ENCODE measurements around the gene ZNRF3. TPM values are rescaled to one million over a fixed set of nuclear protein-coding genes. Genes with fewer than 3 reads are reported as not detected.

Gene ZNRF3
- polyA plus RNA-seq, 1 donor (not counting 4 experiments of a cell fraction or from before 2014, with no cell fraction given) = 2.6 TPM

- peaks cover 0 to 3% of the 10 kb centered on the region in 2 experiments for H3K36me3 ChIP-seq (ENCODE audit: control insufficient read depth in 2 of 2, extremely low read depth in 1 of 2, insufficient read depth in 2 of 2, low read length in 2 of 2)
- H3K79me2 ChIP-seq (ENCODE audit: control insufficient read depth, insufficient read depth, low read length) = no peaks in the 10 kb centered on the region
- H3K27ac ChIP-seq (ENCODE audit: control insufficient read depth, insufficient read depth, low read length) = no peak overlapping the region
- H3K4me2 ChIP-seq (ENCODE audit: control insufficient read depth, extremely low read depth, insufficient read depth, low read depth, low read length) = no peak overlapping the region
- DNase-seq (ENCODE audit: low read depth, low spot score) = no peak
- H3K9me3 ChIP-seq (ENCODE audit: control insufficient read depth, low read depth, low read length) = no peaks in the 10 kb centered on the region
- no peaks in the 10 kb centered on the region for H3K9me1 ChIP-seq (ENCODE audit: control insufficient read depth, extremely low read depth, insufficient read depth, low read length)
- TF ChIP-seq CTCF (optimal IDR thresholded peaks at IDR 0.05 in 1 of 3, IDR thresholded peaks at IDR 0.05 in 1 of 3, conservative IDR thresholded peaks at IDR 0.05 in 1 of 3; ENCODE audit: extremely low read depth in 1 of 3, insufficient read depth in 2 of 3, low read length in 3 of 3) (no peak), EZH2 (IDR thresholded peaks at IDR 0.05; ENCODE audit: low read length) (no peak)
- no peak for FAIRE-seq
- dilution Hi-C loops (cut with MboI; ENCODE audit: extremely low pct_ligation_motif_present, low sequenced_read_pairs) = no loop called here
- no peak overlapping the region for H3K9ac ChIP-seq (ENCODE audit: control insufficient read depth, extremely low read depth, insufficient read depth, low read length)
- H3K4me1 ChIP-seq (ENCODE audit: control insufficient read depth, extremely low read depth, insufficient read depth, low read length) = no peaks in the 10 kb centered on the region
- no peaks in the 10 kb centered on the region for H4K20me1 ChIP-seq (ENCODE audit: control insufficient read depth, extremely low read depth, insufficient read depth, low read length)
- H3K4me3 ChIP-seq (ENCODE audit: control insufficient read depth in 2 of 3, extremely low read depth in 1 of 3, insufficient read depth in 2 of 3, low read depth in 1 of 3, low read length in 3 of 3) = no peak overlapping the region
- no peak overlapping the region for H2AFZ ChIP-seq (ENCODE audit: control insufficient read depth, low read length)
- H3K27me3 ChIP-seq (ENCODE audit: control insufficient read depth, extremely low read depth, insufficient read depth, low read length) = no peaks in the 10 kb centered on the region
These were observed 218.9 kb downstream of the ZNRF3 start for GRCh38 chr22:29102300-29102699.

- H3K9me3 ChIP-seq (ENCODE audit: control insufficient read depth, low read depth, low read length) = no peaks in the 10 kb centered on the region
- no peaks in the 10 kb centered on the region for H4K20me1 ChIP-seq (ENCODE audit: control insufficient read depth, extremely low read depth, insufficient read depth, low read length)
- H3K4me1 ChIP-seq (ENCODE audit: control insufficient read depth, extremely low read depth, insufficient read depth, low read length) = peaks cover 5% of the 10 kb centered on the region
- DNase-seq (ENCODE audit: low read depth, low spot score) (no peak), FAIRE-seq (no peak)
- dilution Hi-C loops (cut with MboI; ENCODE audit: extremely low pct_ligation_motif_present, low sequenced_read_pairs) = no loop called here
- no peak overlapping the region for H3K27ac ChIP-seq (ENCODE audit: control insufficient read depth, insufficient read depth, low read length)
- no peaks in the 10 kb centered on the region for H3K9me1 ChIP-seq (ENCODE audit: control insufficient read depth, extremely low read depth, insufficient read depth, low read length)
- H3K4me3 ChIP-seq (ENCODE audit: control insufficient read depth in 2 of 3, extremely low read depth in 1 of 3, insufficient read depth in 2 of 3, low read depth in 1 of 3, low read length in 3 of 3) = no peak overlapping the region
- TF ChIP-seq EZH2 (IDR thresholded peaks at IDR 0.05; ENCODE audit: low read length) (no peak), CTCF (optimal IDR thresholded peaks at IDR 0.05 in 1 of 3, IDR thresholded peaks at IDR 0.05 in 1 of 3, conservative IDR thresholded peaks at IDR 0.05 in 1 of 3; ENCODE audit: extremely low read depth in 1 of 3, insufficient read depth in 2 of 3, low read length in 3 of 3) (no peak)
- no peak overlapping the region for H2AFZ ChIP-seq (ENCODE audit: control insufficient read depth, low read length)
- H3K4me2 ChIP-seq (ENCODE audit: control insufficient read depth, extremely low read depth, insufficient read depth, low read depth, low read length) = no peak overlapping the region
- no peaks in the 10 kb centered on the region for H3K27me3 ChIP-seq (ENCODE audit: control insufficient read depth, extremely low read depth, insufficient read depth, low read length)
- H3K9ac ChIP-seq (ENCODE audit: control insufficient read depth, extremely low read depth, insufficient read depth, low read length) = no peak overlapping the region
- H3K79me2 ChIP-seq (ENCODE audit: control insufficient read depth, insufficient read depth, low read length) = no peaks in the 10 kb centered on the region
- H3K36me3 ChIP-seq (ENCODE audit: control insufficient read depth in 2 of 2, extremely low read depth in 1 of 2, insufficient read depth in 2 of 2, low read length in 2 of 2) = peaks cover 0 to 3% of the 10 kb centered on the region in 2 experiments
These were observed 219.7 kb downstream of the ZNRF3 start for GRCh38 chr22:29103121-29103520.
